Activated T-cell treated with anti-CD3 and anti-CD28 coated beads, Interleukin-2, amount 50 U/mL, for 24 hours (primary cell): Measurements from ENCODE around the gene TBCB.
"Not testable (repeated sequence)": the region's sequence is repeated elsewhere in the genome, so short reads cannot be mapped to it uniquely, and the experiment has no call there.

Source experiments
- DNase-seq: peaks from one replicate; pipeline ENCODE4 v3.0.0-alpha.2; 2020
- H3K27ac Mint-ChIP-seq: 2 replicates; pipeline ENCODE4 v1.8.0; 2020; ENCODE audit warnings: mild to moderate bottlenecking, mixed read lengths
- H3K27me3 Mint-ChIP-seq: 2 replicates; pipeline ENCODE4 v1.8.0; 2020; ENCODE audit warnings: mixed read lengths
- H3K36me3 Mint-ChIP-seq: 2 replicates; pipeline ENCODE4 v1.8.0; 2020; ENCODE audit warnings: low read depth, mixed read lengths
- H3K4me1 Mint-ChIP-seq: 2 replicates; pipeline ENCODE4 v1.8.0; 2020; ENCODE audit warnings: low read depth, mixed read lengths
- H3K4me3 Mint-ChIP-seq: 2 replicates; pipeline ENCODE4 v1.8.0; 2020; ENCODE audit warnings: mild to moderate bottlenecking, moderate library complexity, mixed read lengths
- H3K9me3 Mint-ChIP-seq: 2 replicates; pipeline ENCODE4 v1.8.0; 2020; ENCODE audit warnings: mixed read lengths

TBCB gene

DNA sequence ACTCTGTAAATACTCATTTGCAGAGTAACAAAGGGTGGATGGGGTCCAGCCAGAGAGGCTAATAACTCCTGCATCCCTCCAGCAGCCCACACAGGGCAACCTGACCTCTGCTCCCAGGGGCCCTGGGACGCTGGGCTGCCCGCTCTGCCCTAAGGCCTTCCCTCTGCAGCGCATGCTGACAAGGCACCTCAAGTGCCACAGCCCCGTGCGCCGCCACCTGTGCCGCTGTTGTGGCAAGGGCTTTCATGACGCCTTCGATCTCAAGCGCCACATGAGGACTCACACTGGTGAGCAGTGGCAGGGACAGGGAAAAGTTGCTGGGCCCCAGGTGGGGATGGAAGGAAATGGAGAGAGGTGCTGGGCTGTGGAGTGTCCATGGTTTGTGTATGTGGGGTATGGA, 2.6 kb upstream of the TBCB start:
- H3K9me3 Mint-ChIP-seq, result no peaks in the 10 kb centered on the region
- H3K27ac Mint-ChIP-seq, result peak overlapping the region; percentile 69
- H3K36me3 Mint-ChIP-seq, result peaks cover 74% of the 10 kb centered on the region
- H3K4me1 Mint-ChIP-seq, result peaks cover 34% of the 10 kb centered on the region
- peak overlapping the region; percentile 98 for H3K4me3 Mint-ChIP-seq
- DNase-seq, result no peak
- H3K27me3 Mint-ChIP-seq, result no peaks in the 10 kb centered on the region

DNA sequence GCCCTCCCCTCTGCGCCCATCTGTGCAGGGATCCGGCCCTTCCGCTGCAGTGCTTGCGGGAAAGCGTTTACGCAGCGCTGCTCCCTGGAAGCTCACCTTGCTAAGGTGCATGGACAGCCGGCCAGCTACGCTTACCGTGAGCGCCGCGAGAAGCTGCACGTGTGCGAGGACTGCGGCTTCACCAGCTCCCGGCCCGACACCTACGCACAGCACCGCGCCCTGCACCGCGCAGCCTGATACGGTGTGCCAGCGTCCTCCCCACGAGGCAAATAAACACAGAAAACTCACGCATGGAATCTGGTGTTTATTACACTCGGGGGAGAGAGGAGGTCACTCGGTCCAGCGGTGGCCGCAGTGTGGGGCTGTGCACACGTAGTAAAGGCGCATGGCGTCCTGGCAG, 1.8 kb upstream of the TBCB start:
- H3K27me3 Mint-ChIP-seq, result no peaks in the 10 kb centered on the region
- no peak for DNase-seq
- no peaks in the 10 kb centered on the region for H3K9me3 Mint-ChIP-seq
- H3K4me1 Mint-ChIP-seq, result peaks cover 40% of the 10 kb centered on the region
- peak overlapping the region; percentile 97 for H3K27ac Mint-ChIP-seq
- H3K4me3 Mint-ChIP-seq, result peak overlapping the region; percentile 98
- H3K36me3 Mint-ChIP-seq, result peaks cover 79% of the 10 kb centered on the region

GRCh38 chr19:36113894-36114720, 1.2 kb upstream of the TBCB start:
- peak; percentile 40 for DNase-seq
- H3K36me3 Mint-ChIP-seq, result peaks cover 82% of the 10 kb centered on the region

GRCh38 chr19:36114721-36115452, 381 bp upstream of the TBCB start, which contains the start of gene POLR2I:
POLR2I (minus strand) TSS chr19:36114875; CDS start chr19:36114856, 19 bp downstream.
- no peaks in the 10 kb centered on the region for H3K9me3 Mint-ChIP-seq
- H3K27me3 Mint-ChIP-seq, result no peaks in the 10 kb centered on the region
- H3K36me3 Mint-ChIP-seq, result peaks cover 86% of the 10 kb centered on the region
- H3K27ac Mint-ChIP-seq, result peak within 1 kb of the TSS; percentile 97
- peaks cover 41% of the 10 kb centered on the region for H3K4me1 Mint-ChIP-seq
- DNase-seq, result peak; percentile 97
- H3K4me3 Mint-ChIP-seq, result peak within 1 kb of the TSS; percentile 98

More at GRCh38 chr19:36113894-36114720, 1.2 kb upstream of the TBCB start:
- H3K9me3 Mint-ChIP-seq, result no peaks in the 10 kb centered on the region
- peak overlapping the region; percentile 98 for H3K4me3 Mint-ChIP-seq
- H3K27me3 Mint-ChIP-seq, result no peaks in the 10 kb centered on the region
- peaks cover 40% of the 10 kb centered on the region for H3K4me1 Mint-ChIP-seq
- peak overlapping the region; percentile 97 for H3K27ac Mint-ChIP-seq

DNA sequence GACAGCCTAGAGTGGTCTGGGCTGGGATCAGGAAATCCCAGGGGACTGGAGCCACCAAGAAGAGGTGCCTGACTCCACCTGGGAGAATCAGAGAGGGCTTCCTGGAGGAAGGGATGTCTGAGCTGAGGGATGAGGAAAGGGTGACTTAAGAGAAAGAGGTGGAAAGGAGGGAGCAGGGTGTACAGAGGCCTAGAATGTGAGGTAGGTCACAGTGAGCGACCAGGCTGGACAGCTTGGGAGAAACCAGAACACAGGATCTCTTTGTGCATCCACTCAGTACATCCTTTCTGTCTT, 1.0 kb downstream of the TBCB start:
- H3K9me3 Mint-ChIP-seq, result no peaks in the 10 kb centered on the region
- H3K27me3 Mint-ChIP-seq, result no peaks in the 10 kb centered on the region
- peaks cover 46% of the 10 kb centered on the region for H3K4me1 Mint-ChIP-seq
- peaks cover 90% of the 10 kb centered on the region for H3K36me3 Mint-ChIP-seq
- H3K27ac Mint-ChIP-seq, result peak overlapping the region; percentile 97
- no peak for DNase-seq
- H3K4me3 Mint-ChIP-seq, result peak overlapping the region; percentile 98

DNA sequence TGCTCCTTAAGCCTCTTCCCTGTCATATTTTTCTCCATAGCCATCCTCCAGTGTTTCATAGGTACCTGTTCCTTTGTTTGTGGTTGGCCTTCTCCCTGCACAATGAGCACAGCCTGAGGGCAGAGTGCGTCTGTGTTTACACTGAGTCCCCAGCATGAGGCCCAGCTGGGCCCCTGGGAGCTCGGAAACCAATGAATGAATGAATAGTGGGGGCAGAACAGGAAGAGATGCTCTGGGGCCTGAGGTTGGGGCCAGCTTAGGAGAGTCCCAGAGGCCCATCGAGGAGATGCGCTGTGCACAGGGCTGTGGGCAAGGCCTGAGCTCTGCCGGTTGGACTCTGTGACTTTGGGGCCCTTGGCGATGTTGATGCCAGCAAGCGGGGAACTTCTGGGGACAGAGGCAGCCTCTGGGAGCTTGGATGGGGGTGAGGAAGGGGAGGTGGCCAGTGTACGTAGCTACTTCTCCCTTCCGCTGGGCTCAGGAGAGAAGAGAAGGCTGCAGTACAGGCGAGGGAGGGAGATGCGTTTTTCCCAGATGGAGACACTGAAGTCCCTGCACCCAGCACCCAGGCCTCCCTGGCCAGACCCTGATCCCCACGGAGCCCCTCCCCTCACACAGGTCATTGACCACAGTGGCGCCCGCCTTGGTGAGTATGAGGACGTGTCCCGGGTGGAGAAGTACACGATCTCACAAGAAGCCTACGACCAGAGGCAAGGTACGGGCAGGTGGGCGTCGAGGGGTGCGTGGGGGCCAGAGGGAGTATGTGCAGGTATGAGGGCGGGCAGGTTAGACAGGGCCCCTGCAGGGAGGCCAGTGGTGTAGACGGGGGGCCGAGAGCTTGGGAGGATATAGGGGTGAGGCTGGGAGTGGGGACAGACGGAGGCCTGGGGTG, 5.1 kb downstream of the TBCB start:
- H3K9me3 Mint-ChIP-seq, result no peaks in the 10 kb centered on the region
- H3K4me3 Mint-ChIP-seq, result no peak overlapping the region
- peaks cover 29% of the 10 kb centered on the region for H3K4me1 Mint-ChIP-seq
- no peak for DNase-seq
- no peaks in the 10 kb centered on the region for H3K27me3 Mint-ChIP-seq
- no peak overlapping the region for H3K27ac Mint-ChIP-seq
- H3K36me3 Mint-ChIP-seq, result peaks cover 89% of the 10 kb centered on the region

DNA sequence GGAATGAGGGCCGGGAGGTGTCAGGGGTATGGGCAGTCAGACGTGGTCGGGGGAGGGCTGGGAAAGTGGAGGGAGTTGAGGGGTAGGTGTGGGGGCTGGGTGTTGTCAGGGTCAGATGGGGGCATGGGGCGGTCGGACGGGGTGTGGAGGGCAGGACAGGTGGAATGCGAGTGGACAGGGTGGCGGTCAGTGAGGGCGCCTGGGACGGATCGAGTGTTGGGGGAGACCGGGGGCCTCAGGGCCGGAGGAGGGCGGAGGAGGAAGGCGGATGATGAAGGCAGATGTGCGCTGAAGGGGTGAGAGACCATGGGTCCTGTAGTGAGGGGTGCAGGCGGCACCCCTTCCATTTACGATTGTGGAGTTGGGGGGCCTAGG, 5.7 kb downstream of the TBCB start:
- Mint-ChIP-seq H3K36me3 (peaks cover 92% of the 10 kb centered on the region), H3K4me1 (peaks cover 34% of the 10 kb centered on the region), H3K4me3 (no peak overlapping the region), H3K27ac (no peak overlapping the region), H3K9me3 (no peaks in the 10 kb centered on the region), H3K27me3 (no peaks in the 10 kb centered on the region)
- no peak for DNase-seq

- no peaks in the 10 kb centered on the region for H3K9me3 Mint-ChIP-seq
- peaks cover 28% of the 10 kb centered on the region for H3K4me1 Mint-ChIP-seq
- H3K4me3 Mint-ChIP-seq, result no peak overlapping the region
- H3K27ac Mint-ChIP-seq, result peak overlapping the region; percentile 63
- DNase-seq, result no peak
- H3K27me3 Mint-ChIP-seq, result no peaks in the 10 kb centered on the region
- peaks cover 88% of the 10 kb centered on the region for H3K36me3 Mint-ChIP-seq
Observed at GRCh38 chr19:36121486-36122124, 6.3 kb downstream of the TBCB start.

DNA sequence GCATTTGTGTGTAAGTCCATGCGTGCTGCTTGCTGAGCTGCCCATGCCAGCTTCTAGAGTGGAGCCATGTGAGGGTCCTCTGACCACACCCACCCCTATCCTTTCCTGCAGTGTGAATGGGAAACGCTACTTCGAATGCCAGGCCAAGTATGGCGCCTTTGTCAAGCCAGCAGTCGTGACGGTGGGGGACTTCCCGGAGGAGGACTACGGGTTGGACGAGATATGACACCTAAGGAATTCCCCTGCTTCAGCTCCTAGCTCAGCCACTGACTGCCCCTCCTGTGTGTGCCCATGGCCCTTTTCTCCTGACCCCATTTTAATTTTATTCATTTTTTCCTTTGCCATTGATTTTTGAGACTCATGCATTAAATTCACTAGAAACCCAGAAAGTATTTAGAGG, 10.3 kb downstream of the TBCB start:
- H3K9me3 Mint-ChIP-seq, result no peaks in the 10 kb centered on the region
- no peaks in the 10 kb centered on the region for H3K27me3 Mint-ChIP-seq
- H3K36me3 Mint-ChIP-seq, result peaks cover 56% of the 10 kb centered on the region
- no peak for DNase-seq
- no peak overlapping the region for H3K4me3 Mint-ChIP-seq
- H3K27ac Mint-ChIP-seq, result peak overlapping the region; percentile 53
- peaks cover 20% of the 10 kb centered on the region for H3K4me1 Mint-ChIP-seq

- H3K27me3 Mint-ChIP-seq, result no peaks in the 10 kb centered on the region
- peak overlapping the region; percentile 77 for H3K4me3 Mint-ChIP-seq
- peaks cover 33% of the 10 kb centered on the region for H3K36me3 Mint-ChIP-seq
- no peaks in the 10 kb centered on the region for H3K9me3 Mint-ChIP-seq
- peaks cover 34% of the 10 kb centered on the region for H3K4me1 Mint-ChIP-seq
- peak overlapping the region; percentile 95 for H3K27ac Mint-ChIP-seq
- DNase-seq, result no peak
Observed at GRCh38 chr19:36128392-36128736, 13.1 kb downstream of the TBCB start.

DNA sequence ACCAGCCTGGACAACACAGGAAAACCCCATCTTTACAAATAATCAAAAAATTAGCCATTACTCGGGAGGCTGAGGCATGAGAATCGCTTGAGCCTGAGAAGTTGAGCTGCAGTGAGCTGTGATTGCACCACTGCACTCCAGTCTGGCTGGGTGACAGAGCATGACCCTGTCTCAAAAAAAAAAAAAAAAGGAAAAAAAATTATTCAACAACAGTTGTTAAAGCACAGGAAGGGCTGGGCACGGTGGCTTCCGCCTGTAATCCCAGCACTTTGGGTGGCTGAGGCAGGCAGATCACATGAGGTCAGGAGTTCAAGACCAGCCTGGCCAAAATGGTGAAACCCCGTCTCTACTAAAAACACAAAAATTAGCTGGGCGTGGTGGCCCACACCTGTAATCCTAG, 16.0 kb downstream of the TBCB start:
- H3K4me1 Mint-ChIP-seq, result peaks cover 28% of the 10 kb centered on the region
- H3K36me3 Mint-ChIP-seq, H3K27ac Mint-ChIP-seq, H3K4me3 Mint-ChIP-seq, H3K27me3 Mint-ChIP-seq, H3K9me3 Mint-ChIP-seq, DNase-seq: not testable (repeated sequence)

- peaks cover 26% of the 10 kb centered on the region for H3K4me1 Mint-ChIP-seq
- not testable (repeated sequence) for DNase-seq, H3K27ac Mint-ChIP-seq, H3K27me3 Mint-ChIP-seq, H3K36me3 Mint-ChIP-seq, H3K4me3 Mint-ChIP-seq, H3K9me3 Mint-ChIP-seq
Observed at GRCh38 chr19:36134867-36135266, 19.6 kb downstream of the TBCB start.

DNA sequence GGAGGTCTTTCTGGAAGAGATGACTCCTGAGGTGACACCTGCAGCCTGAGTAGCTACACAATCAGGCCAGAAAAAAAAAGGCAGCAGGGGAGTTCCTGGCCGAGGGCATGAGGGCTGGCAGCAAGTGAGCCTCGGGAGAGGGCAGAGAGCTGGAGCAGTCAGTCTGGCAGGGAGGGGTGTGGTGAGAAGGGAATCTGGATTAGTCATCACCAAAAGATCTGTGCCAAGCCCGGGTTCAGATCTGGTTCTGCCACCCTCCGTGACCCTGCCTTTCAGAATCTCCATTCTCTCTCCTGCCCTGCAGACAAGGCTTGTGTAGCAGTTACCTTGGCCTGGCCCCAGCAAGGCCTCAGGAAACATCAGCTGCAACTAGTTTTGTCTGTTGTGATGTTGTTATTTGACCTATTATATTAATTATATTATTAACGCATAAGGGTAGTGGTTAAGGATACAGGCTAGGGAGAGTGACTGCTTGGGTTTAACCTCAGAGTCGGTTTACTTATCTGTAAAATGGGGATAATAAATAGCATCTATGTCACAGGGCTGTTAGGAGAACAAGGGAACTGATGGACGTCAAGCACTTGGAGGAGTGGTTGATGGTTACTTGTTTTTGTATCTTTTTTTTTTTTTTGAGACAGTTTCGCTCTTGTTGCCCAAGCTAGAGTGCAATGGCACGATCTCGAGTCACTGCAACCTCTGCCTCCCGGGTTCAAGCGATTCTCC, 21.9 kb downstream of the TBCB start:
- H3K27ac Mint-ChIP-seq, result no peak overlapping the region
- H3K9me3 Mint-ChIP-seq, result no peaks in the 10 kb centered on the region
- DNase-seq, result no peak
- H3K4me3 Mint-ChIP-seq, result no peak overlapping the region
- H3K4me1 Mint-ChIP-seq, result peaks cover 30% of the 10 kb centered on the region
- H3K27me3 Mint-ChIP-seq, result no peaks in the 10 kb centered on the region
- H3K36me3 Mint-ChIP-seq, result peaks cover 21% of the 10 kb centered on the region

DNA sequence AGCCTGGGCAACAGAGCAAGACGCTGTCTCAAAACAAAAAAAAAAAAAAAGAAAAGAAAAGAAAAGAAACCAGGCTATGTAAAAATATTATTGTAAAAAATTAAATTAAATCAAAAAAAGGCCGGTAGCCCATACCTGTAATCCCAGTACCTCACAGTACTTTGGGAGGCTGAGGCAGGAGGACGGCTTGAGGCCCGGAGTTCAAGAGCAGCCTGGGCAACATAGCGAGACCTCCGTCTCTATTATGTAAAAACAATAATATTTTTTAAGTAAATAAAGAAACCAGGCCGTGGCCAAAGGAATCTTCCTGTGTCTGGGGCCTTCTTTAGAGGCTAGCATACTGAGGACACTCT, 23.8 kb downstream of the TBCB start:
- peaks cover 22% of the 10 kb centered on the region for H3K4me1 Mint-ChIP-seq
- DNase-seq, result no peak
- peak overlapping the region; percentile 92 for H3K4me3 Mint-ChIP-seq
- H3K9me3 Mint-ChIP-seq, result no peaks in the 10 kb centered on the region
- peak overlapping the region; percentile 90 for H3K27ac Mint-ChIP-seq
- H3K36me3 Mint-ChIP-seq, result peaks cover 32% of the 10 kb centered on the region
- no peaks in the 10 kb centered on the region for H3K27me3 Mint-ChIP-seq
